ENCODE data around the gene KRTAP5-2.

Gene KRTAP5-2

GRCh38 chr11:1572197-1573076 is 25.7 kb downstream of the KRTAP5-2 start, which contains the start of gene DUSP8:
Gene DUSP8, minus strand, starts transcription at chr11:1572271. Its CDS starts 6,445 bp downstream, at chr11:1565826.
- Histone ChIP-seq H3K9ac (ENCODE audit: insufficient read length, low read depth) (peak within 1 kb of the TSS; percentile 90), H3K36me3 (ENCODE audit: insufficient read depth, insufficient read length, low read length) (peaks cover 8% of the 10 kb centered on the region), H3K27me3 (ENCODE audit: insufficient read depth, insufficient read length) (peaks cover 49% of the 10 kb centered on the region), H3K9me3 (ENCODE audit: insufficient read depth, low read length) (no peaks in the 10 kb centered on the region), H3K4me3 (ENCODE audit: insufficient read length, low read depth) (peak within 1 kb of the TSS; percentile 65), H3K4me1 (ENCODE audit: insufficient read depth, insufficient read length) (peaks cover 39% of the 10 kb centered on the region)
- TF ChIP-seq SUZ12 (IDR thresholded peaks at IDR 0.05; ENCODE audit: extremely low read depth, insufficient read depth, insufficient read length) (no peak), ZNF274 (IDR thresholded peaks at IDR 0.05; ENCODE audit: low read depth, low read length) (no peak), YY1 (IDR thresholded peaks at IDR 0.05; ENCODE audit: insufficient read depth, insufficient read length) (no peak)
- peak; percentile 33 for DNase-seq (ENCODE audit: low read depth, low spot score)

DNA sequence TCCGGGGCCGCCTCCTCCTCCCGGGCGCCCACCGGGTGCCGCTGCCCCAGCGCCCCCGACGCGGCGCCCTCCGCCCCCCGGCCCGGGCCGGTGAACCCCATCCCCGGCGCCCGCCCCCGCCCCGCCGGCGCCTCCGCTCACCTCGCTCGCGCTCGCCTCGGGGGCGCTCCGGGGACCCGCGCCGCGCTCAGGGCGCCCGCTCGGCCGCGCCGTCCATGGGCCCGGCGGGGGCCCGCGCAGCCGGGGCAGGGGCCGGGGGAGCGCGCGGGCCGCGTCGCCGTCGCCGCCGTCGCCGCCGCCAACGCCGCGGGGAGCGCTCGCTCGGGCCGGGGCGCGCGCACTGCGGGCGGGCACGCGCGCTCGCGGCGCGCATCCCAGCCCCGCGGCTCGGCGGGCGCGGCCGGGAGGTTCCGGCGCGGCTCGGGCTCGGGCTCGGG is 26.3 kb downstream of the KRTAP5-2 start:
- Histone ChIP-seq H3K27me3 (ENCODE audit: insufficient read depth, insufficient read length) (peaks cover 47% of the 10 kb centered on the region), H3K36me3 (ENCODE audit: insufficient read depth, insufficient read length, low read length) (peaks cover 11% of the 10 kb centered on the region), H3K4me1 (ENCODE audit: insufficient read depth, insufficient read length) (peaks cover 40% of the 10 kb centered on the region), H3K9me3 (ENCODE audit: insufficient read depth, low read length) (no peaks in the 10 kb centered on the region), H3K9ac (ENCODE audit: insufficient read length, low read depth) (peak overlapping the region; percentile 90), H3K4me3 (ENCODE audit: insufficient read length, low read depth) (peak overlapping the region; percentile 65)
- no peak for DNase-seq (ENCODE audit: low read depth, low spot score)
- TF ChIP-seq YY1 (IDR thresholded peaks at IDR 0.05; ENCODE audit: insufficient read depth, insufficient read length), result no peak

- Histone ChIP-seq H3K36me3 (ENCODE audit: insufficient read depth, insufficient read length, low read length) (peaks cover 11% of the 10 kb centered on the region), H3K9me3 (ENCODE audit: insufficient read depth, low read length) (no peaks in the 10 kb centered on the region), H3K9ac (ENCODE audit: insufficient read length, low read depth) (peak overlapping the region; percentile 90), H3K4me1 (ENCODE audit: insufficient read depth, insufficient read length) (peaks cover 43% of the 10 kb centered on the region), H3K4me3 (ENCODE audit: insufficient read length, low read depth) (peak overlapping the region; percentile 65), H3K27me3 (ENCODE audit: insufficient read depth, insufficient read length) (peaks cover 44% of the 10 kb centered on the region)
- no peak for DNase-seq (ENCODE audit: low read depth, low spot score)
- TF ChIP-seq SUZ12 (IDR thresholded peaks at IDR 0.05; ENCODE audit: extremely low read depth, insufficient read depth, insufficient read length) (no peak), ZNF274 (IDR thresholded peaks at IDR 0.05; ENCODE audit: low read depth, low read length) (no peak), YY1 (IDR thresholded peaks at IDR 0.05; ENCODE audit: insufficient read depth, insufficient read length) (no peak)
Measured at GRCh38 chr11:1570896-1571759, 27.0 kb downstream of the KRTAP5-2 start.

DNA sequence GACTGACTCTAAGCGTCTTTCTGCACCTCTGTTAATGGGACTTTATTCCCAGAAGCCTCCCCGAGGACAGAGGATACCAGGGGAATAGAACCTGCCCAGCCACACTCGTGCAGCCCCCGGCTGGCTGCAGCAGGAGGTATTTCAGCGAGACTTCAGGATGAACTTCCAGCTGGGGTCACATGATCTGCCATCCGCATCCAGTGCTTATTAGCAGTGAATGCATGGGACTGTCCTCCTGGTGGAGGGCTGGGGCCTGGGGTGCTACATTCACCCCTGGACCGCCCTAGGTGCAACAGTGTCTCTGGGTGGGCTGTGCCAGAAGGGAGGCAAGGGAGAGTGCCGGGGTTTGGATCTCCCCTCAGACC is 27.6 kb downstream of the KRTAP5-2 start:
- peaks cover 46% of the 10 kb centered on the region for H3K4me1 ChIP-seq (ENCODE audit: insufficient read depth, insufficient read length)
- H3K9ac ChIP-seq (ENCODE audit: insufficient read length, low read depth), result peak overlapping the region; percentile 70
- TF ChIP-seq ZNF274 (IDR thresholded peaks at IDR 0.05; ENCODE audit: low read depth, low read length) (no peak), YY1 (IDR thresholded peaks at IDR 0.05; ENCODE audit: insufficient read depth, insufficient read length) (no peak), SUZ12 (IDR thresholded peaks at IDR 0.05; ENCODE audit: extremely low read depth, insufficient read depth, insufficient read length) (no peak)
- peak overlapping the region; percentile 65 for H3K4me3 ChIP-seq (ENCODE audit: insufficient read length, low read depth)
- no peaks in the 10 kb centered on the region for H3K9me3 ChIP-seq (ENCODE audit: insufficient read depth, low read length)
- H3K36me3 ChIP-seq (ENCODE audit: insufficient read depth, insufficient read length, low read length), result peaks cover 13% of the 10 kb centered on the region
- no peak for DNase-seq (ENCODE audit: low read depth, low spot score)
- H3K27me3 ChIP-seq (ENCODE audit: insufficient read depth, insufficient read length), result peaks cover 41% of the 10 kb centered on the region

GRCh38 chr11:1570001-1570453 is 28.1 kb downstream of the KRTAP5-2 start:
- Histone ChIP-seq H3K27me3 (ENCODE audit: insufficient read depth, insufficient read length) (peaks cover 39% of the 10 kb centered on the region), H3K36me3 (ENCODE audit: insufficient read depth, insufficient read length, low read length) (peaks cover 17% of the 10 kb centered on the region), H3K4me1 (ENCODE audit: insufficient read depth, insufficient read length) (peaks cover 51% of the 10 kb centered on the region), H3K4me3 (ENCODE audit: insufficient read length, low read depth) (no peak overlapping the region), H3K9me3 (ENCODE audit: insufficient read depth, low read length) (no peaks in the 10 kb centered on the region), H3K9ac (ENCODE audit: insufficient read length, low read depth) (peak overlapping the region; percentile 17)
- DNase-seq (ENCODE audit: low read depth, low spot score), result no peak
- TF ChIP-seq YY1 (IDR thresholded peaks at IDR 0.05; ENCODE audit: insufficient read depth, insufficient read length), result no peak
- no peak for TF ChIP-seq ZNF274 (IDR thresholded peaks at IDR 0.05; ENCODE audit: low read depth, low read length)
- no peak for TF ChIP-seq SUZ12 (IDR thresholded peaks at IDR 0.05; ENCODE audit: extremely low read depth, insufficient read depth, insufficient read length)

DNA sequence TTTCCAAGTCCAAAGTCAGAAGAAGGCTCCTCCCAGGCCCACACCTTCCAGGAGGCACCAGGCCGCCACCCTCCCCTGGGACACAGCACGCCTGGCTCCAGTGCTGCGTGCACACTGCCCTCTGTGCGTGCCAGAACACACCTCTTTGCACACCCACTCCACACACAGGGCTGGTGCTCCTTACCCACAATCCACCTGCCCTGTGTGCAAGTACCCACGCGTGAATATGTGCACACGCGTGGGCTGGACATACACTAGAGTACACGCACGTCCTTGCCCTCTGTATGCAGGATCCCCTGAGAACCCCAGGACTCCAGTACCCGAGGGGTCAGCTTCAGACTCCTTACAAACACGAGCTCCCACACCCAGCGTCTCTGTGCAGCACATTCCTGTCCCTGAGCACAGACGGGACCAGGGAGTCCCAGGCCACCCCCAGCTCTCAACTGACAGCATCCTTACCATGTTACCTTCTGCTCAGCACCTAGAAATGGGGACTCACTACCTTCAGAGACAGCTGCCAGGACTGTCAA is 28.8 kb downstream of the KRTAP5-2 start:
- H3K9me3 ChIP-seq (ENCODE audit: insufficient read depth, low read length), result no peaks in the 10 kb centered on the region
- TF ChIP-seq YY1 (IDR thresholded peaks at IDR 0.05; ENCODE audit: insufficient read depth, insufficient read length) (no peak), SUZ12 (IDR thresholded peaks at IDR 0.05; ENCODE audit: extremely low read depth, insufficient read depth, insufficient read length) (no peak), ZNF274 (IDR thresholded peaks at IDR 0.05; ENCODE audit: low read depth, low read length) (no peak)
- peaks cover 19% of the 10 kb centered on the region for H3K36me3 ChIP-seq (ENCODE audit: insufficient read depth, insufficient read length, low read length)
- no peak overlapping the region for H3K4me3 ChIP-seq (ENCODE audit: insufficient read length, low read depth)
- peak overlapping the region; percentile 38 for H3K9ac ChIP-seq (ENCODE audit: insufficient read length, low read depth)
- peaks cover 36% of the 10 kb centered on the region for H3K27me3 ChIP-seq (ENCODE audit: insufficient read depth, insufficient read length)
- no peak for DNase-seq (ENCODE audit: low read depth, low spot score)
- peaks cover 56% of the 10 kb centered on the region for H3K4me1 ChIP-seq (ENCODE audit: insufficient read depth, insufficient read length)

Measured in NT2/D1 (cell line).